AG04449 (cell line): ENCODE data around the gene GAB2.

Source experiments
- CTCF ChIA-PET: fragments of 350-600 bp; formaldehyde crosslinking; extraction: SDS; loops from one replicate; lab custom pipeline; 2021; ENCODE audit warnings: antibody characterized with exemption; lab: Yijun Ruan, JAX
- POLR2A ChIA-PET: fragments of 400-600, 350-600 bp; formaldehyde crosslinking; extraction: SDS; loops from one replicate; lab custom pipeline; 2020; ENCODE audit warnings: antibody characterized with exemption, inconsistent platforms; lab: Yijun Ruan, JAX
- DNase-seq: peaks from one replicate; pipeline ENCODE4 v3.0.0-alpha.2; 2010; ENCODE audit warnings: low read depth, low spot score
- H3K4me3 ChIP-seq: 2 replicates; pipeline ENCODE4 v1.5.1; 2011; ENCODE audit warnings: low read depth, mild to moderate bottlenecking, control low read depth, low read length
- CTCF ChIP-seq: IDR thresholded peaks from one replicate; pipeline ENCODE4 v1.5.1; 2011; ENCODE audit warnings: mild to moderate bottlenecking, moderate library complexity, low read length, control low read depth, inconsistent platforms; ENCODE audit not compliant: insufficient read depth; ENCODE audit errors: missing control alignments

The GAB2 gene

GRCh38 chr11:78220218-78221157 is 197.1 kb downstream of the GAB2 start:
- no peak overlapping the region for H3K4me3 ChIP-seq
- DNase-seq = no peak
- ChIA-PET CTCF (interaction anchor here (2.2 kb wide), 1 partner anchor 344 kb away, joined by 9 read pairs; no protein-coding TSS in a partner anchor), POLR2A (no interaction called here)
- TF ChIP-seq CTCF = no peak

DNA sequence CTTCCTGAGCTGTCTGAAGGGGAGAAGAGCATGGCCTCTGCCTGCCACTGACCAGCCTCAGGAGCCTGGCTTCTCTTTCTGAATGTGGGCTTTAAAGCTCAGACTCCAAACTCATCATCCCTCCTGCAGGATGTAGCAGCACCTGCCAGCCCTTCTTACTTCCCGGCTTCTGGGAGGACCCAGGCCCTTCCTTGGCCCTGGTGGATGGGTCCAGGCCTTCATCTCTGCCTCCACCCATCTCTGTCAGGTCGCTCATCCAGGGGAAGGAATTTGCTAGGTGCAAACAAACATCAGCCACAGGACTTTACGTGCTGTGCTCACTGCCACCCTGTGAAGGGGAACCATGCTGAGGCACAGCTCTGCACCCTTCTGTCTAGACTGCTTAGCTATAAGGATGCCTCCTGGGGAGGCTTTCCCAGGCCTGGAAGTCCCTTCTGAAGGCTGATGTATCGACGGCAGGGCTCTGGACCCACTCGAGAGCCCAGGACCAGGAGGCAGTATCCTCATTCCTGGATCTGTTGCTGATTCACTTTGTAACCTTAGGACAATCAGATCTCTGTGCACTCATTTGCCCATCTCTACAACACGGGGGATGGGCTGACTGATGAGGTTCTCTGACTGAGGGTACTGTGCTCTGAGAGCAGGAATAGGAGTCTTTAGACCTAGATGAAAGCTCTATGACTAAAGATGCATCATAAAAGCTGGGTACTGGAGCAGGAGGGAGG is 198.0 kb downstream of the GAB2 start:
- TF ChIP-seq CTCF = no peak
- POLR2A ChIA-PET = no interaction called here
- DNase-seq = no peak
- CTCF ChIA-PET = interaction anchor here (1.4 to 2.2 kb wide), 2 partner anchors 8 to 345 kb away, joined by 9 read pairs; no protein-coding TSS in a partner anchor
- H3K4me3 ChIP-seq = no peak overlapping the region

GRCh38 chr11:78218707-78219492 is 198.7 kb downstream of the GAB2 start:
- ChIA-PET POLR2A (no interaction called here), CTCF (interaction anchor here (1.4 to 2.2 kb wide), 2 partner anchors 9 to 346 kb away, joined by 9 read pairs; no protein-coding TSS in a partner anchor)
- DNase-seq = no peak
- no peak overlapping the region for H3K4me3 ChIP-seq
- no peak for TF ChIP-seq CTCF

GRCh38 chr11:78217650-78218541 is 199.7 kb downstream of the GAB2 start:
- DNase-seq = no peak
- no peak for TF ChIP-seq CTCF
- ChIA-PET CTCF (interaction anchor here (1.4 kb wide), 1 partner anchor 10 kb away, joined by 9 read pairs; no protein-coding TSS in a partner anchor), POLR2A (no interaction called here)
- no peak overlapping the region for H3K4me3 ChIP-seq

DNA sequence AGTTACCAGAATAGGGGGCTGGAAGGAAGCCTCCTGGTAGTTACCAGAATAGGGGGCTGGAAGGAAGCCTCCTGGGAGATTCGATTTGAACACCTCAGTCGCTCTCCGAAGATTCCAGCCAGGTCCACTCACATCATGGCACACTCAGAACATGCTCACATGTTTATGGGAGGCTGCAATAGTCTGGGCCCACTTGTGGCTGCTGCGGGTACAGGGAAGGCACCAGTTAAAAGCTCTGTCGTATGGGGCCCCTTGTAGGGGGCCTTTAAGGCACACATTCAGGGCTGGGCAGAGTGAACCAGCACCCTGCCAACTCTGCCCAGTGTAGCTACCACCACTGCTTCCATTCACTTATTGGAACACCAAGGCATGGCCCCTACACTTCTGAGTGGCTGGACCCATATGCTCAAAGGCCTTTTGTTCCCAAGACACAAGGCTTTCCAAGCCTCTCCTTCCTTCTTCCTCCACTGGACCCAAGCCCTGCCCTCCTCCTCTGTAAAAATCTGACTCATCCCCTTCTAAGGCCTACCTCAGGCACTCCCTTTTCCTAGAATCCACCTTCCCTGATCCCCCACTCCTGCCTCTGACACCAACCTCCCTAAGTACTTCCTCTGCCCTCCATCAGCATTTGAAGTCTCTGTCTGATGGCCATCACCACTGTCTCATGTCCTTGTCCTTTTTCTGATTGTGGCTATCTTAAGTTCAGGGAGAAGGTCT is 200.9 kb downstream of the GAB2 start:
- no peak overlapping the region for H3K4me3 ChIP-seq
- no peak for DNase-seq
- no peak for TF ChIP-seq CTCF
- ChIA-PET POLR2A (no interaction called here), CTCF (interaction anchor here (0.9 to 1.0 kb wide), 2 partner anchors 10 to 11 kb away, joined by 3 to 5 read pairs; no protein-coding TSS in a partner anchor)
